H9 (cell line): Measurements from ENCODE around the gene SS18L1. TPM values are rescaled to one million over a fixed set of nuclear protein-coding genes. Genes with fewer than 3 reads are reported as not detected.

ENCODE experiments used
- DNase-seq: peaks from one replicate; pipeline ENCODE4 v3.0.0-alpha.2; 2017
- H2AFZ ChIP-seq: one replicate; pipeline ENCODE4 v1.6.1; 2013; ENCODE audit warnings: mild to moderate bottlenecking, low read length, control low read depth, moderate library complexity
- H2AK5ac ChIP-seq: 2 replicates; pipeline ENCODE4 v1.6.1; 2013; ENCODE audit warnings: low read length, control low read depth, mixed read lengths; ENCODE audit not compliant: insufficient read length
- H2BK120ac ChIP-seq: one replicate; pipeline ENCODE4 v1.6.1; 2013; ENCODE audit warnings: low read depth, mild to moderate bottlenecking, low read length, control low read depth, inconsistent platforms; ENCODE audit not compliant: poor library complexity, severe bottlenecking
- H2BK12ac ChIP-seq: 2 replicates; pipeline ENCODE4 v1.6.1; 2013; ENCODE audit warnings: low read length, control low read depth, mixed read lengths, low read depth; ENCODE audit not compliant: insufficient read length
- H2BK15ac ChIP-seq: 2 replicates; pipeline ENCODE4 v1.6.1; 2013; ENCODE audit warnings: low read depth, low read length, control low read depth
- H2BK20ac ChIP-seq: one replicate; pipeline ENCODE4 v1.6.1; 2013; ENCODE audit warnings: low read depth, mild to moderate bottlenecking, low read length, control low read depth, inconsistent platforms; ENCODE audit not compliant: poor library complexity, severe bottlenecking
- H2BK5ac ChIP-seq: 2 replicates; pipeline ENCODE4 v1.6.1; 2013; ENCODE audit warnings: low read length, control low read depth, mixed read lengths; ENCODE audit not compliant: insufficient read length
- H3K14ac ChIP-seq: 2 replicates; pipeline ENCODE4 v1.6.1; 2013; ENCODE audit warnings: low read length, control low read depth; ENCODE audit not compliant: insufficient read depth
- H3K18ac ChIP-seq: 2 replicates; pipeline ENCODE4 v1.6.1; 2013; ENCODE audit warnings: low read depth, mild to moderate bottlenecking, mixed read lengths, low read length, control low read depth; ENCODE audit not compliant: insufficient read length
- H3K23ac ChIP-seq: 2 replicates; pipeline ENCODE4 v1.6.1; 2013; ENCODE audit warnings: low read length, control low read depth, mixed read lengths, low read depth; ENCODE audit not compliant: insufficient read length
- H3K23me2 ChIP-seq: 2 replicates; pipeline ENCODE4 v1.6.1; 2013; ENCODE audit warnings: low read depth, mild to moderate bottlenecking, mixed read lengths, low read length, control low read depth; ENCODE audit not compliant: insufficient read length, poor library complexity, severe bottlenecking
- H3K27ac ChIP-seq: 2 replicates; pipeline ENCODE4 v1.5.1; 2013; ENCODE audit warnings: low read length, control low read depth, mixed read lengths, low read depth; ENCODE audit not compliant: insufficient read length
- H3K27me3 ChIP-seq: 2 replicates; pipeline ENCODE4 v1.6.1; 2013; ENCODE audit warnings: low read length, control low read depth, inconsistent platforms; ENCODE audit not compliant: insufficient read depth
- H3K4ac ChIP-seq: 2 replicates; pipeline ENCODE4 v1.6.1; 2013; ENCODE audit warnings: low read depth, mild to moderate bottlenecking, control low read depth, inconsistent platforms, low read length, moderate library complexity
- H3K4me1 ChIP-seq: 2 replicates; pipeline ENCODE4 v1.6.1; 2013; ENCODE audit warnings: low read length, control low read depth, inconsistent platforms; ENCODE audit not compliant: insufficient read depth
- H3K4me2 ChIP-seq: 2 replicates; pipeline ENCODE4 v1.6.1; 2013; ENCODE audit warnings: low read length, control low read depth, mixed read lengths; ENCODE audit not compliant: insufficient read length, insufficient read depth
- H3K56ac ChIP-seq: 2 replicates; pipeline ENCODE4 v1.6.1; 2013; ENCODE audit warnings: low read depth, mild to moderate bottlenecking, mixed read lengths, low read length, control low read depth; ENCODE audit not compliant: insufficient read length
- H3K79me1 ChIP-seq: 2 replicates; pipeline ENCODE4 v1.6.1; 2013; ENCODE audit warnings: low read depth, mild to moderate bottlenecking, moderate library complexity, low read length, control low read depth, inconsistent platforms; ENCODE audit not compliant: insufficient read depth, poor library complexity, severe bottlenecking
- H3K79me2 ChIP-seq: 2 replicates; pipeline ENCODE4 v1.6.1; 2013; ENCODE audit warnings: low read length, control low read depth, inconsistent platforms; ENCODE audit not compliant: insufficient read depth
- H3K9ac ChIP-seq: 2 replicates; pipeline ENCODE4 v1.6.1; 2013; ENCODE audit warnings: low read length, control low read depth, mixed read lengths; ENCODE audit not compliant: insufficient read length; ENCODE audit errors: extremely low read depth
- H3K9me3 ChIP-seq: one replicate; pipeline ENCODE4 v1.6.1; 2013; ENCODE audit warnings: low read depth, low read length, inconsistent platforms; ENCODE audit not compliant: control insufficient read depth
- H3T11ph ChIP-seq: one replicate; pipeline ENCODE4 v1.6.1; 2013; ENCODE audit warnings: mild to moderate bottlenecking, low read length, control low read depth, inconsistent platforms
- H4K20me1 ChIP-seq: one replicate; pipeline ENCODE4 v1.6.1; 2013; ENCODE audit not compliant: control insufficient read depth, insufficient read length, insufficient read depth
- H4K5ac ChIP-seq: 2 replicates; pipeline ENCODE4 v1.6.1; 2013; ENCODE audit warnings: low read depth, mild to moderate bottlenecking, mixed read lengths, low read length, control low read depth; ENCODE audit not compliant: insufficient read length
- H4K8ac ChIP-seq: replicated peaks from 2 replicates; pipeline ENCODE4 v1.6.1; 2013; ENCODE audit warnings: low read length, control low read depth, mixed read lengths, low read depth; ENCODE audit not compliant: insufficient read length
- H4K91ac ChIP-seq: 2 replicates; pipeline ENCODE4 v1.6.1; 2013; ENCODE audit warnings: low read depth, mild to moderate bottlenecking, moderate library complexity, mixed read lengths, low read length, control low read depth; ENCODE audit not compliant: insufficient read length
- H3K27ac Mint-ChIP-seq, 3 experiments: 2 replicates in 2 of 3; 3 replicates in 1 of 3; pipeline ENCODE4 v1.8.0; 2020 to 2021; ENCODE audit warnings: mixed read lengths in 3 of 3, mild to moderate bottlenecking in 1 of 3, moderate library complexity in 1 of 3
- H3K27me3 Mint-ChIP-seq: 2 replicates; pipeline ENCODE4 v1.8.0; 2021; ENCODE audit warnings: low read depth, mild to moderate bottlenecking, moderate library complexity, mixed read lengths
- H3K36me3 Mint-ChIP-seq, 3 experiments: 2 replicates in 2 of 3; 3 replicates in 1 of 3; pipeline ENCODE4 v1.8.0; 2020 to 2021; ENCODE audit warnings: low read depth in 3 of 3, mixed read lengths in 3 of 3; ENCODE audit not compliant: insufficient read depth in 1 of 3
- H3K4me1 Mint-ChIP-seq, 2 experiments: 2 replicates each; pipeline ENCODE4 v1.8.0; 2020; ENCODE audit warnings: mixed read lengths in 2 of 2
- H3K4me3 Mint-ChIP-seq, 2 experiments: 2 replicates in 1 of 2; 3 replicates in 1 of 2; pipeline ENCODE4 v1.8.0; 2020 to 2021; ENCODE audit warnings: mild to moderate bottlenecking in 2 of 2, mixed read lengths in 2 of 2, moderate library complexity in 1 of 2
- H3K9me3 Mint-ChIP-seq, 2 experiments: 2 replicates in 1 of 2; 3 replicates in 1 of 2; pipeline ENCODE4 v1.8.0; 2020; ENCODE audit warnings: mild to moderate bottlenecking in 2 of 2, mixed read lengths in 2 of 2, moderate library complexity in 1 of 2
- WGBS: extraction: QIAGEN DNeasy Blood & Tissue Kit; methylation state at CpG from one replicate; pipeline ENCODE4 v1.1.7; 2013; ENCODE audit warnings: missing lambda C conversion rate, low lambda C conversion rate, mixed read lengths; ENCODE audit not compliant: insufficient read length; ENCODE audit errors: extremely low coverage; 5-methylcytosine and 5-hydroxymethylcytosine counted together
- total RNA-seq: library from RNA; stranded (reverse); gene quantifications from 2 replicates; pipeline ENCODE4 v1.2.1, GENCODE V29; 2021
- TF ChIP-seq, protein P1 (sequence below): fragments of 200-600 bp; sonication (generic); conservative IDR thresholded peaks from 3 replicates; pipeline ENCODE4 v1.8.0; 2021; ENCODE audit warnings: antibody characterized with exemption, mild to moderate bottlenecking

The SS18L1 gene
- total RNA-seq, 1 experiment from 2014 or later: 22.2 TPM

DNA sequence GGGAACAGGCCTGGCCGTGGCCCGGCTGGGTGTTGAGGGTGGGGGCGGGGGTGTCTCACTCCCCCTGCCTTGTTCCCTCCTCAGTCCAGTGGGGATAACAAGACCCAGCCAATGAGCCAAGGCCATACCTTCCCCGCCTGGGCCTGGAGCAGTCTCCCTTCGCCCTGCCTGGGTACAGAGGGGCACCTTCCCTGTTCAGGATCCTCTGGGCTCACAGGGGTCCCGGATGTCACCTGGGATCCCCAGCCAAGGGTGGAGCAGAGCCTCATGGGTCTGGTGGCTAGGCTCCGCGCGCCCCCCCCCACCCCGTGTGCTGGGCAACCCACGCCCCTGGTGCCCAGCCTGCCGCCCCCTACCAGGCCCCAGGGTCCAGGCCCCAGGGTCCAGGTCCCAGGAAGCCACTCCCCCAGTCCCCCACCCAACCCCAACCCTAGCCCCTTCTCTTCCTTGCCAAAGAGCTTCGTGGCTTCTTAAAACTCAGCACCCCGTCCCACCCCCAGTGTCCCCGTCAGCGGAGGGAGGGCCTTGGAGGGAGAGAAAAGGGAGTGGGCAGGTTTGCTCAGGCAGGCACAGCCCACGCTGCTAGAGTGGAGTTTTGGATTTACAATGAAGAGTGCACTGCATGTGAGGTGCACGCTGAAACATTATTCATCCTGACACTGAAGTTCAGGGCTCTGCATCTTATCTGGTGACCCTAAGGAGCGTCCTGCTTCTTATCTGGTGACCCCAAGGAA lies 64.7 kb downstream of the SS18L1 start:
- Histone ChIP-seq H3T11ph (no peak overlapping the region), H2BK5ac (no peak overlapping the region), H3K23me2 (no peaks in the 10 kb centered on the region), H4K8ac (no peak overlapping the region), H4K5ac (no peak overlapping the region), H4K91ac (no peak overlapping the region), H3K4ac (no peak overlapping the region), H2AK5ac (no peak overlapping the region), H3K9me3 (no peaks in the 10 kb centered on the region), H2BK15ac (no peak overlapping the region), H4K20me1 (no peaks in the 10 kb centered on the region), H3K23ac (no peak overlapping the region), H3K79me2 (no peaks in the 10 kb centered on the region), H3K4me1 (no peaks in the 10 kb centered on the region), H3K4me2 (no peak overlapping the region), H2BK12ac (no peak overlapping the region), H3K79me1 (no peaks in the 10 kb centered on the region), H3K9ac (no peak overlapping the region), H3K14ac (no peak overlapping the region), H3K27me3 (no peaks in the 10 kb centered on the region), H2BK20ac (no peak overlapping the region), H3K56ac (no peak overlapping the region), H2BK120ac (no peak overlapping the region), H2AFZ (no peak overlapping the region), H3K18ac (no peak overlapping the region), H3K27ac (no peak overlapping the region)
- TF ChIP-seq, protein P1, sequence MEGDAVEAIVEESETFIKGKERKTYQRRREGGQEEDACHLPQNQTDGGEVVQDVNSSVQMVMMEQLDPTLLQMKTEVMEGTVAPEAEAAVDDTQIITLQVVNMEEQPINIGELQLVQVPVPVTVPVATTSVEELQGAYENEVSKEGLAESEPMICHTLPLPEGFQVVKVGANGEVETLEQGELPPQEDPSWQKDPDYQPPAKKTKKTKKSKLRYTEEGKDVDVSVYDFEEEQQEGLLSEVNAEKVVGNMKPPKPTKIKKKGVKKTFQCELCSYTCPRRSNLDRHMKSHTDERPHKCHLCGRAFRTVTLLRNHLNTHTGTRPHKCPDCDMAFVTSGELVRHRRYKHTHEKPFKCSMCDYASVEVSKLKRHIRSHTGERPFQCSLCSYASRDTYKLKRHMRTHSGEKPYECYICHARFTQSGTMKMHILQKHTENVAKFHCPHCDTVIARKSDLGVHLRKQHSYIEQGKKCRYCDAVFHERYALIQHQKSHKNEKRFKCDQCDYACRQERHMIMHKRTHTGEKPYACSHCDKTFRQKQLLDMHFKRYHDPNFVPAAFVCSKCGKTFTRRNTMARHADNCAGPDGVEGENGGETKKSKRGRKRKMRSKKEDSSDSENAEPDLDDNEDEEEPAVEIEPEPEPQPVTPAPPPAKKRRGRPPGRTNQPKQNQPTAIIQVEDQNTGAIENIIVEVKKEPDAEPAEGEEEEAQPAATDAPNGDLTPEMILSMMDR: no peak
- H3K27me3 Mint-ChIP-seq: peaks cover 3% of the 10 kb centered on the region; the same call in 1 of the 2 replicates
- no peak for DNase-seq
- WGBS: no CpG with 5 or more reads among the region's 19 CpGs
- H3K27ac Mint-ChIP-seq: peak overlapping the region in 1 of 3 experiments; percentile 44; a peak in 1 of 7 replicates
- H3K4me1 Mint-ChIP-seq: peaks cover 4 to 10% of the 10 kb centered on the region in 2 experiments
- peaks cover 0 to 4% (median 4%) of the 10 kb centered on the region in 3 experiments; a peak in 5 of 7 replicates for H3K36me3 Mint-ChIP-seq
- H3K9me3 Mint-ChIP-seq: no peaks in the 10 kb centered on the region
- H3K4me3 Mint-ChIP-seq: no peak overlapping the region
